Measurements from ENCODE around the gene PNRC2.
A peak's percentile ranks its signal among the peaks of the same experiment; 100 is the strongest.
"Not testable (repeated sequence)": the region's sequence is repeated elsewhere in the genome, so short reads cannot be mapped to it uniquely, and the experiment has no call there.

The PNRC2 gene

GRCh38 chr1:23964790-23965740 lies 5.4 kb downstream of the PNRC2 start:
- Mint-ChIP-seq H3K4me3 (peak overlapping the region; percentile 18), H3K27ac (peak overlapping the region; percentile 62), H3K9me3 (no peaks in the 10 kb centered on the region), H3K4me1 (peaks cover 40% of the 10 kb centered on the region), H3K36me3 (peaks cover 100% of the 10 kb centered on the region)
- peak in 1 of 2 donors; percentile 4 for DNase-seq (ENCODE audit: low spot score in 2 of 2)
- ATAC-seq, result no peak

- peaks cover 32% of the 10 kb centered on the region for H3K4me1 Mint-ChIP-seq
- DNase-seq (ENCODE audit: low spot score in 2 of 2) (no peak), ATAC-seq (no peak)
- H3K27ac Mint-ChIP-seq, result peak overlapping the region; percentile 77
- H3K4me3 Mint-ChIP-seq, result no peak overlapping the region
- H3K36me3 Mint-ChIP-seq, result peaks cover 100% of the 10 kb centered on the region
- H3K9me3 Mint-ChIP-seq, result no peaks in the 10 kb centered on the region
These were observed 7.4 kb downstream of the PNRC2 start for GRCh38 chr1:23966973-23967493.

- no peaks in the 10 kb centered on the region for H3K9me3 Mint-ChIP-seq
These were observed 8.2 kb downstream of the PNRC2 start for GRCh38 chr1:23967871-23968270.

GRCh38 chr1:23977187-23977853 lies 17.7 kb downstream of the PNRC2 start:
- Mint-ChIP-seq H3K4me1 (peaks cover 40% of the 10 kb centered on the region), H3K27ac (peak overlapping the region; percentile 99), H3K9me3 (no peaks in the 10 kb centered on the region), H3K4me3 (peak overlapping the region; percentile 91), H3K36me3 (peaks cover 85% of the 10 kb centered on the region)
- ATAC-seq, result no peak
- DNase-seq (ENCODE audit: low spot score in 2 of 2), result no peak

More at GRCh38 chr1:23967871-23968270, 8.2 kb downstream of the PNRC2 start:
- Mint-ChIP-seq H3K36me3 (peaks cover 100% of the 10 kb centered on the region), H3K4me1 (peaks cover 32% of the 10 kb centered on the region), H3K27ac (peak overlapping the region; percentile 77), H3K4me3 (no peak overlapping the region)
- ATAC-seq (no peak), DNase-seq (ENCODE audit: low spot score in 2 of 2) (no peak)

- Mint-ChIP-seq H3K4me3 (peak overlapping the region; percentile 91), H3K9me3 (no peaks in the 10 kb centered on the region), H3K36me3 (peaks cover 80% of the 10 kb centered on the region), H3K27ac (peak overlapping the region; percentile 99), H3K4me1 (peaks cover 40% of the 10 kb centered on the region)
- no peak for DNase-seq (ENCODE audit: low spot score in 2 of 2)
- ATAC-seq, result no peak
These were observed 18.2 kb downstream of the PNRC2 start for GRCh38 chr1:23977854-23978191.

GRCh38 chr1:23978805-23979204 lies 19.2 kb downstream of the PNRC2 start:
- ATAC-seq (no peak), DNase-seq (ENCODE audit: low spot score in 2 of 2) (no peak)
- Mint-ChIP-seq H3K4me1 (peaks cover 40% of the 10 kb centered on the region), H3K4me3 (peak overlapping the region; percentile 91), H3K27ac (peak overlapping the region; percentile 99), H3K36me3 (peaks cover 71% of the 10 kb centered on the region), H3K9me3 (no peaks in the 10 kb centered on the region)

GRCh38 chr1:23979387-23979880 lies 19.8 kb downstream of the PNRC2 start:
- peak overlapping the region; percentile 99 for H3K27ac Mint-ChIP-seq

GRCh38 chr1:23979881-23980727 lies 20.5 kb downstream of the PNRC2 start, which contains the start of gene SRSF10:
TSS of gene SRSF10 (minus strand) at chr1:23980327. CDS start at chr1:23980255, 72 bp downstream.
- Mint-ChIP-seq H3K27ac (peak within 1 kb of the TSS; percentile 99), H3K4me3 (peak within 1 kb of the TSS; percentile 91), H3K9me3 (no peaks in the 10 kb centered on the region), H3K36me3 (peaks cover 58% of the 10 kb centered on the region), H3K4me1 (peaks cover 33% of the 10 kb centered on the region)
- DNase-seq (ENCODE audit: low spot score in 2 of 2), result peak; percentile 88 to 98
- ATAC-seq, result peak; percentile 94

More at GRCh38 chr1:23979387-23979880, 19.8 kb downstream of the PNRC2 start:
- Mint-ChIP-seq H3K4me3 (peak overlapping the region; percentile 91), H3K4me1 (peaks cover 35% of the 10 kb centered on the region), H3K36me3 (peaks cover 64% of the 10 kb centered on the region), H3K9me3 (no peaks in the 10 kb centered on the region)
- DNase-seq (ENCODE audit: low spot score in 2 of 2), result no peak
- no peak for ATAC-seq

- peaks cover 52% of the 10 kb centered on the region for H3K36me3 Mint-ChIP-seq
- peaks cover 31% of the 10 kb centered on the region for H3K4me1 Mint-ChIP-seq
- no peaks in the 10 kb centered on the region for H3K9me3 Mint-ChIP-seq
- DNase-seq (ENCODE audit: low spot score in 2 of 2), result peak; percentile 24 to 72
- peak; percentile 68 for ATAC-seq
- peak overlapping the region; percentile 99 for H3K27ac Mint-ChIP-seq
- peak overlapping the region; percentile 91 for H3K4me3 Mint-ChIP-seq
These were observed 21.1 kb downstream of the PNRC2 start for GRCh38 chr1:23980728-23981070.

- no peak for DNase-seq (ENCODE audit: low spot score in 2 of 2)
- Mint-ChIP-seq H3K4me1 (peaks cover 6% of the 10 kb centered on the region), H3K36me3 (peaks cover 13% of the 10 kb centered on the region), H3K9me3 (no peaks in the 10 kb centered on the region), H3K4me3 (no peak overlapping the region), H3K27ac (no peak overlapping the region)
- no peak for ATAC-seq
These were observed 25.0 kb downstream of the PNRC2 start for GRCh38 chr1:23984417-23985186.

- not testable (repeated sequence) for ATAC-seq; H3K4me1 Mint-ChIP-seq; DNase-seq (ENCODE audit: low spot score in 2 of 2); H3K27ac Mint-ChIP-seq; H3K4me3 Mint-ChIP-seq; H3K9me3 Mint-ChIP-seq; H3K36me3 Mint-ChIP-seq
These were observed 27.4 kb downstream of the PNRC2 start for GRCh38 chr1:23987038-23987437.

GRCh38 chr1:23989263-23989662 lies 29.6 kb downstream of the PNRC2 start:
- Mint-ChIP-seq H3K36me3 (no peaks in the 10 kb centered on the region), H3K27ac (no peak overlapping the region), H3K4me1 (no peaks in the 10 kb centered on the region), H3K9me3 (no peaks in the 10 kb centered on the region), H3K4me3 (no peak overlapping the region)
- DNase-seq (ENCODE audit: low spot score in 2 of 2) (no peak), ATAC-seq (no peak)

- H3K4me1 Mint-ChIP-seq; H3K36me3 Mint-ChIP-seq; H3K9me3 Mint-ChIP-seq; ATAC-seq; H3K4me3 Mint-ChIP-seq; DNase-seq (ENCODE audit: low spot score in 2 of 2); H3K27ac Mint-ChIP-seq: not testable (repeated sequence)
These were observed 32.4 kb downstream of the PNRC2 start for GRCh38 chr1:23992011-23992410.

- no peak for DNase-seq (ENCODE audit: low spot score in 2 of 2)
- Mint-ChIP-seq H3K4me3 (peak overlapping the region; percentile 25), H3K36me3 (no peaks in the 10 kb centered on the region), H3K9me3 (no peaks in the 10 kb centered on the region), H3K4me1 (peaks cover 7% of the 10 kb centered on the region), H3K27ac (peak overlapping the region; percentile 40)
- ATAC-seq, result peak; percentile 70
These were observed 35.8 kb downstream of the PNRC2 start for GRCh38 chr1:23995431-23995837.
